Astrocyte (in vitro differentiated cells and primary cell): ENCODE measurements around the gene MICALL2. TPM values are rescaled to one million over a fixed set of nuclear protein-coding genes. Genes with fewer than 3 reads are reported as not detected.

Experiments
- DNase-seq: peaks from one replicate; pipeline ENCODE4 v3.0.0-alpha.2; 2010; ENCODE audit warnings: low read depth
- FAIRE-seq: peaks from 2 replicates; lab custom pipeline; 2011; peaks lifted over from hg19 to GRCh38; lab: Jason Lieb, UNC
- H2AFZ ChIP-seq: 2 replicates; pipeline ENCODE4 v1.6.0; 2012; ENCODE audit warnings: low read depth, low read length, inconsistent platforms
- H3K27ac ChIP-seq: 2 replicates; pipeline ENCODE4 v1.5.1; 2011; ENCODE audit warnings: low read depth, low read length, inconsistent platforms
- H3K27me3 ChIP-seq: 2 replicates; pipeline ENCODE4 v1.6.0; 2011; ENCODE audit warnings: low read length, inconsistent platforms; ENCODE audit not compliant: insufficient read depth
- H3K36me3 ChIP-seq: 2 replicates; pipeline ENCODE4 v1.5.1; 2011; ENCODE audit warnings: low read length, inconsistent platforms; ENCODE audit not compliant: insufficient read depth
- H3K4me1 ChIP-seq: 2 replicates; pipeline ENCODE4 v1.5.1; 2011; ENCODE audit warnings: low read length, inconsistent platforms; ENCODE audit not compliant: insufficient read depth
- H3K4me2 ChIP-seq: 2 replicates; pipeline ENCODE4 v1.6.0; 2012; ENCODE audit warnings: low read length, inconsistent platforms
- H3K4me3 ChIP-seq: 2 replicates; pipeline ENCODE4 v1.5.1; 2011; ENCODE audit warnings: low read depth, mild to moderate bottlenecking, low read length, inconsistent platforms; ENCODE audit not compliant: insufficient read depth
- H3K79me2 ChIP-seq: 2 replicates; pipeline ENCODE4 v1.6.0; 2012; ENCODE audit warnings: mild to moderate bottlenecking, low read length, inconsistent platforms; ENCODE audit not compliant: insufficient read depth
- H3K9ac ChIP-seq: 2 replicates; pipeline ENCODE4 v1.6.0; 2012; ENCODE audit warnings: mild to moderate bottlenecking, low read length, inconsistent platforms
- H3K9me3 ChIP-seq: 2 replicates; pipeline ENCODE4 v1.5.1; 2012; ENCODE audit warnings: low read depth, mild to moderate bottlenecking, low read length, inconsistent platforms; ENCODE audit not compliant: insufficient read depth
- H4K20me1 ChIP-seq: 2 replicates; pipeline ENCODE4 v1.6.0; 2012; ENCODE audit warnings: low read length, inconsistent platforms; ENCODE audit not compliant: insufficient read depth
- H3K27ac Mint-ChIP-seq: one replicate; pipeline ENCODE4 v1.8.0; 2021; ENCODE audit warnings: mild to moderate bottlenecking, mixed read lengths; ENCODE audit not compliant: unreplicated experiment
- H3K27me3 Mint-ChIP-seq: one replicate; pipeline ENCODE4 v1.8.0; 2021; ENCODE audit warnings: low read depth, mixed read lengths; ENCODE audit not compliant: unreplicated experiment
- H3K36me3 Mint-ChIP-seq: one replicate; pipeline ENCODE4 v1.8.0; 2021; ENCODE audit warnings: low read depth, mixed read lengths; ENCODE audit not compliant: unreplicated experiment
- H3K4me1 Mint-ChIP-seq: one replicate; pipeline ENCODE4 v1.8.0; 2021; ENCODE audit warnings: low read depth, mixed read lengths; ENCODE audit not compliant: unreplicated experiment
- H3K4me3 Mint-ChIP-seq: one replicate; pipeline ENCODE4 v1.8.0; 2021; ENCODE audit warnings: mild to moderate bottlenecking, moderate library complexity, mixed read lengths; ENCODE audit not compliant: unreplicated experiment
- H3K9me3 Mint-ChIP-seq: one replicate; pipeline ENCODE4 v1.8.0; 2021; ENCODE audit warnings: mild to moderate bottlenecking, mixed read lengths; ENCODE audit not compliant: unreplicated experiment
- CTCF ChIP-seq: IDR thresholded peaks from 2 replicates; pipeline ENCODE4 v1.5.1; 2011; ENCODE audit warnings: low read depth, mild to moderate bottlenecking, inconsistent platforms, low read length, moderate library complexity; ENCODE audit not compliant: insufficient read depth
- EZH2 ChIP-seq: IDR thresholded peaks from 2 replicates; pipeline ENCODE4 v1.6.1; 2012; ENCODE audit warnings: mild to moderate bottlenecking, low read length, inconsistent platforms; ENCODE audit not compliant: insufficient read depth
- total RNA-seq: library from RNA; stranded (reverse); gene quantifications from 2 replicates; pipeline ENCODE4 v1.2.1, GENCODE V29; 2021

MICALL2 gene
- total RNA-seq, 1 donor from 2014 or later = 43.4 TPM

- TF ChIP-seq CTCF (no peak), EZH2 (no peak)
- H3K4me2 ChIP-seq = no peak overlapping the region
- no peak overlapping the region for H2AFZ ChIP-seq
- Mint-ChIP-seq H3K4me3 (no peak overlapping the region), H3K9me3 (no peaks in the 10 kb centered on the region), H3K4me1 (no peaks in the 10 kb centered on the region), H3K27ac (no peak overlapping the region), H3K36me3 (peaks cover 2% of the 10 kb centered on the region), H3K27me3 (peaks cover 6% of the 10 kb centered on the region)
- H3K27me3 ChIP-seq = no peaks in the 10 kb centered on the region
- DNase-seq = no peak
- H3K79me2 ChIP-seq = no peaks in the 10 kb centered on the region
- H3K9ac ChIP-seq = no peak overlapping the region
- no peak overlapping the region for H3K27ac ChIP-seq
- H4K20me1 ChIP-seq = peaks cover 27% of the 10 kb centered on the region
- H3K36me3 ChIP-seq = no peaks in the 10 kb centered on the region
- H3K4me3 ChIP-seq = no peak overlapping the region
- peaks cover 4% of the 10 kb centered on the region for H3K4me1 ChIP-seq
- FAIRE-seq = no peak
- H3K9me3 ChIP-seq = no peaks in the 10 kb centered on the region
Measured at GRCh38 chr7:1431634-1432380, 27.5 kb downstream of the MICALL2 start.

- Mint-ChIP-seq H3K4me1 (no peaks in the 10 kb centered on the region), H3K4me3 (no peak overlapping the region), H3K9me3 (no peaks in the 10 kb centered on the region), H3K27ac (no peak overlapping the region), H3K36me3 (peaks cover 2% of the 10 kb centered on the region), H3K27me3 (peaks cover 7% of the 10 kb centered on the region)
- no peaks in the 10 kb centered on the region for H3K36me3 ChIP-seq
- peaks cover 4% of the 10 kb centered on the region for H3K4me1 ChIP-seq
- DNase-seq (no peak), FAIRE-seq (no peak)
- TF ChIP-seq CTCF (no peak), EZH2 (no peak)
- no peak overlapping the region for H3K9ac ChIP-seq
- no peaks in the 10 kb centered on the region for H3K9me3 ChIP-seq
- no peak overlapping the region for H3K27ac ChIP-seq
- H2AFZ ChIP-seq = no peak overlapping the region
- H4K20me1 ChIP-seq = peaks cover 27% of the 10 kb centered on the region
- no peak overlapping the region for H3K4me2 ChIP-seq
- H3K4me3 ChIP-seq = no peak overlapping the region
- H3K27me3 ChIP-seq = no peaks in the 10 kb centered on the region
- no peaks in the 10 kb centered on the region for H3K79me2 ChIP-seq
Measured at GRCh38 chr7:1431226-1431625, 28.0 kb downstream of the MICALL2 start.
